AG09319 (cell line): ENCODE data around the gene EFL1.

Experiments
- DNase-seq: peaks from one replicate; pipeline ENCODE4 v3.0.0-alpha.2; 2010; ENCODE audit warnings: low read depth; ENCODE audit errors: extremely low read depth
- TF ChIP-seq, protein P1 (sequence below): IDR thresholded peaks from 2 replicates; pipeline ENCODE4 v1.5.1; 2011; ENCODE audit warnings: low read depth, mild to moderate bottlenecking, inconsistent platforms, low read length, moderate library complexity

Gene EFL1

DNA sequence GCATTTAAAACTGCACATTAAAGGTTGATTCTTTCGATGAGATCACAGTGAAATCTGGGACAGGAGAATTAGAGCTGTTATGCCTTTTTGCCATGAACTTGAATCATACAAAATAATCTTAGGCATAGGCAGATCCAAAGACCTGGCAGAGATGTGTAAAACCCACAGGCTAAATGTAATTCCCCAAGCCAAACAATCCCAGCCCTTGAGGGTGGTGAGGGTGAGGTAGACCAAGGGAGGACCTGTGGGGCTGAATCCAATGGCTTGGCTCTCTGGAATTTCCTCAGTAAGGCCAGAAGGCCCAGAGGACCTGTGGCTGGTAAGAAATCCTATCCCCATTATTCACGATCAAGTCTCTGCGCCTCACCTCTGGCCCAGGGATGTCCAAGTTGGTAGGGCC lies 136.2 kb downstream of the EFL1 start:
- DNase-seq: no peak
- TF ChIP-seq, protein P1, sequence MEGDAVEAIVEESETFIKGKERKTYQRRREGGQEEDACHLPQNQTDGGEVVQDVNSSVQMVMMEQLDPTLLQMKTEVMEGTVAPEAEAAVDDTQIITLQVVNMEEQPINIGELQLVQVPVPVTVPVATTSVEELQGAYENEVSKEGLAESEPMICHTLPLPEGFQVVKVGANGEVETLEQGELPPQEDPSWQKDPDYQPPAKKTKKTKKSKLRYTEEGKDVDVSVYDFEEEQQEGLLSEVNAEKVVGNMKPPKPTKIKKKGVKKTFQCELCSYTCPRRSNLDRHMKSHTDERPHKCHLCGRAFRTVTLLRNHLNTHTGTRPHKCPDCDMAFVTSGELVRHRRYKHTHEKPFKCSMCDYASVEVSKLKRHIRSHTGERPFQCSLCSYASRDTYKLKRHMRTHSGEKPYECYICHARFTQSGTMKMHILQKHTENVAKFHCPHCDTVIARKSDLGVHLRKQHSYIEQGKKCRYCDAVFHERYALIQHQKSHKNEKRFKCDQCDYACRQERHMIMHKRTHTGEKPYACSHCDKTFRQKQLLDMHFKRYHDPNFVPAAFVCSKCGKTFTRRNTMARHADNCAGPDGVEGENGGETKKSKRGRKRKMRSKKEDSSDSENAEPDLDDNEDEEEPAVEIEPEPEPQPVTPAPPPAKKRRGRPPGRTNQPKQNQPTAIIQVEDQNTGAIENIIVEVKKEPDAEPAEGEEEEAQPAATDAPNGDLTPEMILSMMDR: no peak

- no peak for DNase-seq
- TF ChIP-seq, protein P1: no peak
Measured at GRCh38 chr15:82124331-82125263, 137.9 kb downstream of the EFL1 start.

- TF ChIP-seq, protein P1: no peak
- DNase-seq: peak; percentile 88
Measured at GRCh38 chr15:82122746-82123400, 139.7 kb downstream of the EFL1 start.

DNA sequence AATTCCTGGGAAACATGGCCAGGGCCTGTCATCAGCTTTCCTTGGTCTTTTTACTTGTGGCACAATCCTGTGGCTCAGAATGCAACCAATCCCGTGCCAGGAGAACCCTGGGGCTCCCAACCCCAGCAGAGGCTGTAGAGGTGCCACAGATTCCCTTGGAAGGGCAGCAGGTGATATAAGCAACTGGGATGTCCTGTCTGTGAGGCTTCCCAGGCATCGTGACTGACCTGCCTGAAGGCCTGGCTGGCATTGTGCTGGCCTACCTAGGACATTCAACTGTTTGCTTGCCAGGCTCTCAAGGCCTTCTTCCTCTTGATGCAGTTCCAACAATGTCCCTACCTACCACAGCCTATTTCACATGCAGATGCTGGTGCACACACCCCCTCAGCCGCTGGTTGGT lies 144.5 kb downstream of the EFL1 start:
- TF ChIP-seq, protein P1: no peak
- no peak for DNase-seq

GRCh38 chr15:82117296-82117695 lies 145.2 kb downstream of the EFL1 start:
- TF ChIP-seq, protein P1: no peak
- no peak for DNase-seq

GRCh38 chr15:82114660-82115059 lies 147.9 kb downstream of the EFL1 start:
- TF ChIP-seq, protein P1: no peak
- no peak for DNase-seq

- TF ChIP-seq, protein P1: no peak
- DNase-seq: no peak
Measured at GRCh38 chr15:82113106-82113715, 149.3 kb downstream of the EFL1 start.
